Adrenal gland (tissue), 12 donors: ENCODE data around the gene RIMBP2. TPM values are rescaled to one million over a fixed set of nuclear protein-coding genes. Genes with fewer than 3 reads are reported as not detected.

Source experiments
- DNase-seq, 7 donors: peaks; one replicate each; pipeline ENCODE4 v3.0.0-alpha.2; 2019 to 2020
- H3K27ac ChIP-seq, 5 donors: fragments of 200-600 bp; sonication (generic) in 4 of 5; 1 replicate in 3 of 5; 2 replicates in 2 of 5; pipeline versions ENCODE4 v1.5.1 to v1.8.0; 2016 to 2020; ENCODE audit warnings: mild to moderate bottlenecking in 1 of 5
- H3K27me3 ChIP-seq: fragments of 200-600 bp; 2 replicates; pipeline ENCODE4 v1.8.0; 2021
- H3K36me3 ChIP-seq, 2 donors: fragments of 200-600 bp; replicated peaks in 1 of 2; 1 replicate in 1 of 2; 2 replicates in 1 of 2; pipeline versions ENCODE4 v1.5.1 to v1.8.0; 2018 to 2022
- H3K4me1 ChIP-seq, 2 donors: fragments of 200-600 bp; replicated peaks in 1 of 2; 1 replicate in 1 of 2; 2 replicates in 1 of 2; pipeline versions ENCODE4 v1.5.1 to v1.8.0; 2018 to 2021
- H3K4me3 ChIP-seq, 4 donors: fragments of 200-600 bp; sonication (generic) in 3 of 4; one replicate each; pipeline ENCODE4 v1.5.1; 2016 to 2018
- H3K9me3 ChIP-seq, 3 donors: fragments of 200-600 bp; sonication (generic) in 1 of 3; replicated peaks in 1 of 3; 1 replicate in 2 of 3; 2 replicates in 1 of 3; pipeline versions ENCODE4 v1.5.1 to v1.8.0; 2016 to 2021
- POLR2A ChIP-seq, 2 donors: fragments of 450-650 bp; IDR thresholded peaks; one replicate each; pipeline ENCODE4 v1.6.1; 2017; ENCODE audit warnings: antibody characterized with exemption in 2 of 2, mild to moderate bottlenecking in 2 of 2, moderate library complexity in 1 of 2
- WGBS, 4 donors: extraction: QIAGEN DNeasy Blood & Tissue Kit in 2 of 4; methylation state at CpG; one replicate each; pipeline versions ENCODE4 v1.1.5 to v1.1.7; 2013 to 2017; 5-methylcytosine and 5-hydroxymethylcytosine counted together
- intact Hi-C, 2 donors: fragments of 100-400 bp; cut with DNase I; formaldehyde crosslinking; loops; one replicate each; pipeline versions ENCODE4 v1.14.1 to v1.15.0; 2022 to 2023
- polyA plus RNA-seq, 3 donors: library from polyadenylated mRNA; stranded (reverse); fragments of 200-250 nt in 2 of 3; fragments of 350-450 nt in 1 of 3; fragmentation: Illumina TruSeq in 1 of 3; extraction: RNeasy Lipid Tissue Mini Kit (QIAGEN cat#74804) in 1 of 3; gene quantifications; one replicate each; pipeline ENCODE4 v1.2.3, GENCODE V29; 2013 to 2014
- total RNA-seq, 9 donors: library from RNA; depleted of rRNA in 4 of 9; stranded (reverse); fragments of >200 nt in 4 of 9; fragments of 120-200 nt in 1 of 9; fragmentation: NEBNext Ultra II Directional in 1 of 9; extraction: Animal tissue kit (Norgen Biotek cat#: 25700) in 1 of 9; gene quantifications; one replicate each; pipeline versions ENCODE4 v1.1.0 to v1.2.4, GENCODE V29; 2013 to 2023
- TF ChIP-seq, protein P1 (sequence below), 6 experiments: fragments of 450-650 bp in 4 of 6; fragments of 200-600 bp in 2 of 6; sonication (generic) in 1 of 6; IDR thresholded peaks; 1 replicate in 5 of 6; 2 replicates in 1 of 6; pipeline versions ENCODE4 v1.5.1 to v1.8.0; 2016 to 2021; ENCODE audit warnings: antibody characterized with exemption in 6 of 6, mild to moderate bottlenecking in 2 of 6, moderate library complexity in 1 of 6
- donor health status: healthy with polysubstance abuse.
- donor health status: Bipolar disorder and iron deficiency.
- donor health status: DM: yes; HTN: yes; CAD: no.
- donor health status: DM: no; HTN: no; CAD: no.
- donor health status: DM: no; HTN: no; CAD: no.
- donor health status: DM: yes; HTN: yes; CAD: no.

RIMBP2 gene
- total and polyA plus RNA-seq, 12 donors, result 0.18 to 23.9 (median 6.3) TPM; not detected in 2

DNA sequence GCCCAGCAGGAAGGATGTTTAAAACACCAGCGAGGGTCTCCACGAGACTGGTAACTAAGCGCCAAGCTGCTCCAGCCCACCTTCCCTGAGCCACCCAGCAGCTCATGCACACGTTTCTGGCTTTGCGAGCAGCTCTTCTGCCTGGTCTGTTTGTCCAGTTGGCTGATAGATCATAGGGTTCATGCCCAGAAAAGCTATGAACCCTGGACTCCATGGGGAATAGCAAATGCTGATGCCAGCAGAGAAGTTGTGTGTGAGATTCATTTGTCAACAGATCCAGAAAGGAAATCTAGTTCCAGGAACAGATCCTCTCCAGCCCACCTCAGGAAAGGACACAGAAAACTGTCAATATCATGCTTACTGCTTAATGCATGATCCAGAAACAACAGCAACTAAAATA lies 28.2 kb upstream of the RIMBP2 start:
- WGBS, 4 donors, result 57 to 74% (median 70%) methylated on average over 5 of the region's 5 CpGs
- peak in 1 of 7 donors; percentile 23 for DNase-seq
- Histone ChIP-seq H3K4me1 (no peaks in the 10 kb centered on the region), H3K36me3 (no peaks in the 10 kb centered on the region), H3K9me3 (no peaks in the 10 kb centered on the region), H3K27me3 (peaks cover 8% of the 10 kb centered on the region), H3K4me3 (no peak overlapping the region), H3K27ac (no peak overlapping the region)
- TF ChIP-seq POLR2A (IDR thresholded peaks at IDR 0.05), result no peak
- TF ChIP-seq, protein P1, sequence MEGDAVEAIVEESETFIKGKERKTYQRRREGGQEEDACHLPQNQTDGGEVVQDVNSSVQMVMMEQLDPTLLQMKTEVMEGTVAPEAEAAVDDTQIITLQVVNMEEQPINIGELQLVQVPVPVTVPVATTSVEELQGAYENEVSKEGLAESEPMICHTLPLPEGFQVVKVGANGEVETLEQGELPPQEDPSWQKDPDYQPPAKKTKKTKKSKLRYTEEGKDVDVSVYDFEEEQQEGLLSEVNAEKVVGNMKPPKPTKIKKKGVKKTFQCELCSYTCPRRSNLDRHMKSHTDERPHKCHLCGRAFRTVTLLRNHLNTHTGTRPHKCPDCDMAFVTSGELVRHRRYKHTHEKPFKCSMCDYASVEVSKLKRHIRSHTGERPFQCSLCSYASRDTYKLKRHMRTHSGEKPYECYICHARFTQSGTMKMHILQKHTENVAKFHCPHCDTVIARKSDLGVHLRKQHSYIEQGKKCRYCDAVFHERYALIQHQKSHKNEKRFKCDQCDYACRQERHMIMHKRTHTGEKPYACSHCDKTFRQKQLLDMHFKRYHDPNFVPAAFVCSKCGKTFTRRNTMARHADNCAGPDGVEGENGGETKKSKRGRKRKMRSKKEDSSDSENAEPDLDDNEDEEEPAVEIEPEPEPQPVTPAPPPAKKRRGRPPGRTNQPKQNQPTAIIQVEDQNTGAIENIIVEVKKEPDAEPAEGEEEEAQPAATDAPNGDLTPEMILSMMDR (IDR thresholded peaks at IDR 0.05), result no peak
- intact Hi-C loops, result no loop called here

DNA sequence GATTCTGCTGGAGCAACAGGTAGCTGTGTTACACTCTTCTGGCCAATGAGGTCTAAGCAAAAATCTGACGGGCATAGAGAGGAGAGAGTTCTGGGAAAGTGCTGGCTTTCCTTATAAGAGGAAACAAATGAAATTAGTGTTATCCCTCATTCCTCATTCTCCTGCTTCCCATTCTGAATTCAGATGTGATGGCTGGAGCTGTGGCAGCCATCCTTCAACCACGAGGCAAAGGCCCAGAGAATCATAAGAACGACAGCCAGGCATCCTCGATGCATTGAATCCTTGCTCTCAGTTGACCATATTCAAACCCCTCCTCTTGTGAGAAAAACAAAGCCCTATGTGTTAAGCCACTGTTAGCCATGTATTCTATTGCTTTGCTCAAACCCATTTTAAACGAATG lies 27.5 kb upstream of the RIMBP2 start:
- TF ChIP-seq, protein P1 (IDR thresholded peaks at IDR 0.05), result no peak
- no peak for TF ChIP-seq POLR2A (IDR thresholded peaks at IDR 0.05)
- H3K27ac ChIP-seq, result no peak overlapping the region
- WGBS, 4 donors, result 79 to 89% (median 82%) methylated on average over 5 of the region's 5 CpGs
- H3K4me3 ChIP-seq, result no peak overlapping the region
- no peaks in the 10 kb centered on the region for H3K9me3 ChIP-seq
- H3K36me3 ChIP-seq, result no peaks in the 10 kb centered on the region
- intact Hi-C loops, result no loop called here
- no peaks in the 10 kb centered on the region for H3K4me1 ChIP-seq
- H3K27me3 ChIP-seq, result peaks cover 10% of the 10 kb centered on the region
- no peak for DNase-seq

DNA sequence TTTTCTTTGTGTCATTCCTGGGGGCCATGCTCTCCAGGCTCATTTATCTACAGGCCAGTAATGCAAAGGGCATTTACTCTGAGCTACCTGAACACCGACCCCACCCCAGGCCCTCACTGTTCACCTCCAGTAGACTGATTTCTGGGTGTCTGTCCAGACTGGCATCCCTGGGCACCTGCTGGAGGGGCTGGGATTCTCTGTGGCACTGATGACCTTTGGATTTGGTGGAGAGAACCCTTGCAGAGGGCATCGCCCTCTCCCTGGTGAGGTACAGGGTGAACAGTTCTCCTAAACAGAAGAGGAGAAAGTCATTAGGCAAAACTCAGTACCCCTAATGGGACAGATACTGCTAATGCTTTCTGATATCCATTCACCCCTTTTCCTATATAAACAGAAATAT lies 27.1 kb upstream of the RIMBP2 start:
- Histone ChIP-seq H3K27me3 (peaks cover 10% of the 10 kb centered on the region), H3K4me3 (no peak overlapping the region)
- intact Hi-C loops, result no loop called here

DNA sequence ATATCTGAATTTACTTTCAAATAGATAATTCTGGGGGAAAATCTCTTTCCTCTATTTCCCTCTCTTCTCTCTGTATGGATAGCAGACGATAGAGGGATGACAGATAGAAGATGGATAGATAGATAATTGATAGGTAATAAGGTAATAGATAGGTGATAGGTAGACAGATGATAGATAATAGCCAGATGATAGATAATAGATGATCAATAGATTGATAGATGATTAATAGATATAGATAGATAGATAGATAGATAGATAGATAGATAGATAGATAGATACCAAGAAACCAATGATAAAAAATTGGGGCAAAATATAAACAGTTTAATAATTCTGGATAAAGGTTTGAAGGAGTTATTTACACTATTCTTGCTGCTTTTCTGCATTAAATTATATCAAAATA lies 26.6 kb upstream of the RIMBP2 start:
- Histone ChIP-seq H3K9me3 (no peaks in the 10 kb centered on the region), H3K36me3 (no peaks in the 10 kb centered on the region), H3K27me3 (peaks cover 10% of the 10 kb centered on the region), H3K4me1 (no peaks in the 10 kb centered on the region), H3K27ac (no peak overlapping the region), H3K4me3 (no peak overlapping the region)
- DNase-seq, result no peak
- TF ChIP-seq, protein P1 (IDR thresholded peaks at IDR 0.05), result no peak
- no peak for TF ChIP-seq POLR2A (IDR thresholded peaks at IDR 0.05)
- WGBS, 4 donors, result 58 to 92% (median 70%) methylated on average over 1 of the region's 1 CpG
- intact Hi-C loops, result no loop called here

More for the DNA sequence above, 27.1 kb upstream of the RIMBP2 start:
- 72 to 80% (median 75%) methylated on average over 1 to 2 of the region's 2 CpGs for WGBS, 4 donors
- Histone ChIP-seq H3K4me1 (no peaks in the 10 kb centered on the region), H3K9me3 (no peaks in the 10 kb centered on the region), H3K27ac (no peak overlapping the region), H3K36me3 (no peaks in the 10 kb centered on the region)
- DNase-seq, result peak in 1 of 7 donors; percentile 31
- TF ChIP-seq POLR2A (IDR thresholded peaks at IDR 0.05), result no peak
- TF ChIP-seq, protein P1 (IDR thresholded peaks at IDR 0.05), result no peak
